ENCODE measurements around the gene C1orf159.
"Not testable (repeated sequence)": the region's sequence is repeated elsewhere in the genome, so short reads cannot be mapped to it uniquely, and the experiment has no call there.

The C1orf159 gene

GRCh38 chr1:1067284-1067859 is 48.5 kb downstream of the C1orf159 start:
- no peak for DNase-seq (ENCODE audit: low read depth)

GRCh38 chr1:1066403-1067283 is 49.2 kb downstream of the C1orf159 start:
- DNase-seq (ENCODE audit: low read depth) = no peak

GRCh38 chr1:1065940-1066304 is 50.0 kb downstream of the C1orf159 start:
- DNase-seq (ENCODE audit: low read depth) = not testable (repeated sequence)

- DNase-seq (ENCODE audit: low read depth) = no peak
These were observed 50.5 kb downstream of the C1orf159 start for GRCh38 chr1:1065265-1065939.

- peak; percentile 85 for DNase-seq (ENCODE audit: low read depth)
These were observed 51.7 kb downstream of the C1orf159 start for GRCh38 chr1:1063945-1064831.

- no peak for DNase-seq (ENCODE audit: low read depth)
These were observed 52.5 kb downstream of the C1orf159 start for GRCh38 chr1:1063261-1063944.

GRCh38 chr1:1062348-1063163 is 53.3 kb downstream of the C1orf159 start:
- DNase-seq (ENCODE audit: low read depth) = no peak

GRCh38 chr1:1061682-1062345 is 54.1 kb downstream of the C1orf159 start:
- DNase-seq (ENCODE audit: low read depth) = no peak

- no peak for DNase-seq (ENCODE audit: low read depth)
These were observed 55.4 kb downstream of the C1orf159 start for GRCh38 chr1:1060281-1061000.

- DNase-seq (ENCODE audit: low read depth) = peak; percentile 76
These were observed 56.2 kb downstream of the C1orf159 start for GRCh38 chr1:1059494-1060280.

GRCh38 chr1:1058921-1059493 is 56.9 kb downstream of the C1orf159 start:
- peak; percentile 32 for DNase-seq (ENCODE audit: low read depth)

- DNase-seq (ENCODE audit: low read depth) = no peak
These were observed 57.6 kb downstream of the C1orf159 start for GRCh38 chr1:1058088-1058905.

GRCh38 chr1:1057769-1058087 is 58.2 kb downstream of the C1orf159 start:
- DNase-seq (ENCODE audit: low read depth) = not testable (repeated sequence)

- DNase-seq (ENCODE audit: low read depth) = no peak
These were observed 59.8 kb downstream of the C1orf159 start for GRCh38 chr1:1055841-1056736.

- no peak for DNase-seq (ENCODE audit: low read depth)
These were observed 60.9 kb downstream of the C1orf159 start for GRCh38 chr1:1054971-1055370.

GRCh38 chr1:1054099-1054700 is 61.7 kb downstream of the C1orf159 start:
- no peak for DNase-seq (ENCODE audit: low read depth)

Data from T-helper 22 cell (primary cell).